CD4-positive, alpha-beta T cell treated with Interleukin-21 for 1 hour (primary cell): ENCODE measurements around the gene MYLIP.

ENCODE experiments used
- DNase-seq: peaks from one replicate; pipeline ENCODE4 v3.0.0-alpha.2; 2020

MYLIP gene

DNA sequence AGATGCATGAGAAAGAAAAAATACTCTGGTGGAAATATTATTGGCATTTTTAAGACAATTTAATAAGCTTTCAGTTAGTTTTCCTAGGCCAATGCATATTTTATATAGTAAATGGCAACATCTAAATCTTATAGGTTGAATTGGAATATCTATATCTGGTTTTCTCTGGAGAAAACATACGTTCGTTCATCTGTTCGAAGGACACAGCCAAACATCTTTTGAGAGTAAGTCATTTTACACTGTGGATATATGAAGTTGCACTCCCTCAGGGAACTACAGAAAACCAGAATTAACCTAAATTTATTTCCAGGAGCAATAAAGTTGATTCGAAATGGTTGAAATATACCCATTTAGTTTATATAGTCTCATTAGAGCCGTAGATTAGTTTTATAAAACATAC, 49.0 kb downstream of the MYLIP start:
- DNase-seq = no peak

DNA sequence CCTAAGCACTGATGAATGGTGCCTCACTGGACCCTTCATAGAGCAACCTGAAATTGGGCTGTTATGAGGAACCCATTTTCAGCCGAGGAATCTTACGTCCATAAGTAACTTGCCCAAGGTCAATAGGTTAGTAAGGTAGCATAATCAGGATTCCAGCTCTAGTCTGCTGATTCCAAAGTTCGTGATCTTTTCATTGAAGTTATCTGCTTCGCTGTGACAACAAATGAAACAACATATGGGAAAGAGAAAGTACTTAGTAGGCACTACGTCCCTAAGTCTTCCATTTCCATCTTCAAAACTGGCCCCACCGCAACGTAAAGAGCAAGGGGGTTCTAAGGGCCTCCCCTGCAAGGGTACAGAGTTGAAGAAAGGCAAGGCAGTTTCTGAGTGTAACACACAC, 49.5 kb downstream of the MYLIP start:
- no peak for DNase-seq

DNA sequence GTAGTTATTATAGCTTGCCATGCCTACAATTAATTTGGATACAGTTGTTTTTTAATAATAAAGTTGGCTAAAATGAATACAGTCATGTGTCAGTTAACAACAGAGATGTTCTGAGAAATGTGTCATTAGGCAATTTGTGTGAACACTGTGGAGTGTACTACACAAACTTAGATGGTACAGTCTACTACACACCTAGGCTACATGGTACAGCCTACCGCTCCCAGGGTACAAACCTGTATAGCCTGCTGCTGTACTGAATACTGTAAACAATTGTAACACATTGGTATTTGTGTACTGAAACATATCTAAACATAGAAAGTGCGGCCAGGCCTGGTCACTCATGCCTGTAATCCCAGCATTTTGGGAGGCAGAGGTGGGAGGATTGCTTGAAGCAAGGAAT, 50.2 kb downstream of the MYLIP start:
- no peak for DNase-seq

DNA sequence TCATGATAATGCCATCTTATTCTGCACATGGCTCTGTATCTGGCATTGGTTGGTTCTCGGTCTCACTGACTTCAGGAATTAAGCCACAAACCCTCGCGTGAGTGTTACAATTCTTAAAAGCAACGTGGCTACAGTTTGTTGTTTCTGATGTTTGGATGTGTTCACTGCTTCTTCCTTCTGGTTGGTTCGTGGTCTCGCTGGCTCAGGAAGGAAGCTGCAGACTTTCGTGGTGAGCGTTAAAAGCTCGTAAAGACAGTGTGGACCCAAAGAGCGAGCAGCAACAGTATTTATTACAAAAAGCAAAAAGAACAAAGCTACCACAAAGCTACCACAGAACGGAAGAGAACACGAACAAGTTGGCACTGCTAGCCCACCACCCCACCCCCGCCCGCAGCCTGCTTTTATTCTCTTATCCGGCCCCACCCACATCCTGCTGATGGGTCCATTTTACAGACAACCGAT, 51.1 kb downstream of the MYLIP start:
- peak; percentile 80 for DNase-seq

DNA sequence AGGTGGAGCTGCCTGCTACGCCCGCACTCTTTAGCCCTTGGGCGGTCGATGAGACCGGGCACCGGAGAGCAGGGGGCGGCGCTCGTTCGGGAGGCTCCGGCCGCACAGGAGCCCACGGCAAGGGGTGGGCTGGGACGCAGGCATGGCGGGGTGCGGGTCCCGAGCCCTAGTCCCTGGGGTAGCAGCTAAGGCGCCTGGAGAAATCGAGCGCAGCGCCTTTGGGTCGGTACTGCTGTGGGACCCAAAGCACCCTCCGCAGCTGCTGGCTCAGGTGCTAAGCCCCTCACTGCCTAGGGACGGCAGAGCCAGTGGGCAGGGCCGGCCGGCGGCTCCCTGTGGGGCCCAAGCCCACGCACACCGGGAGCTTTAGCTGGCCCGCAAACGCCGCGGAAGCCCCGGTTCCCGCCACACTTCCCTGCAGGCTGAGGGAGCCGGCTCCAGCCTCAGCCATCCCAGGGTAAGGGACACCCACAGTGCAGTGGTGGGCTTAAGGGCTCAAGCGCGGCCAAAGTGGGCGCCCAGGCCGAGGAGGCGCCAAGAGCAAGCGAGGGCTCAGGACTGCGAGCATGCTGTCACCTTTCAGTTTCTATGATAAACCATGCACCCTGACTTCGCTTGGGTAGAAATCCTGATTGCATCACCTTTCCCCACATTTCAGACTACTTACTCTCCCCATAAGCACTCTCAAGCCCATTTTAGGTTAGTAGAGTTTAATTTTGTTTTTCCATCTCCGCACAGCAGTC, 52.0 kb downstream of the MYLIP start:
- no peak for DNase-seq

DNA sequence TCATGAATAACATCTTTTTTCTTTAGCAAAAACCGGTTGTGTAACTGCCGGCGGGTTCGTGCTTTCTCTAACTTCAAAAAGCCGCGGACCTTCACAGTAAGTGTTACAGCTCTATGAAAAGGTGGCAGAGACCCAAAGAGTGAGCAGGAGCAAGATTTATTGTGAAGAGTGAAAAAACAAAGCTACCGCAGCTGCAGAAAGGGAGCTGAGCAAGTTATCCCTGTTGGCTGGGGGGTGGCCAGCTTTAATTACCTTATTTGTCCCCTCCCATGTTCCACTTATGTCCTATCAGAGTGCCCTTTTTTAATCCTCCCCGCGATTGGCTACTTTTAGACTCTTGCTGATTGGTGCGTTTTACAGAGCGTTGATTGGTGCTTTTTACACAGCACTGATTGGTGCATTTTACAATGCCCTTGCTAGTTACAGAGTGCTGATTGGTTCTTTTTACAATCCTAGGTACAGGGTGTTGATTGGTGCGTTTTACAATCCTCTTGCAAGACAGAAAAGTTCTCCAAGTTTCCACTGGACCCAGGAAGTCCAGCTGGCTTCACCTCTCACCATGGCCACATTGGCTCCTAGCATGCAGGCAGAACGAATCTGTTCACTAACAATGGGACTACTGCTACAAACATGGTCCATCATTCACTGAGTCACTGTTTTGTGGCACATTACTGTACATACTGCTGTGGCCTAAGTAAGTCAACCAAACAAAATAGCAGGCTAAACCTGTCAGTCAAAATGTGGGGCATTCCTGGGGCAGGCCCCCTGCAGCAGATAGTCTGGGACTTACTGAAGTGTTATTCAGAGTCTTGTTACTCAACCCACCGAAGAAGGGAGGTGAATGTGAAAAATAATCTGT, 52.8 kb downstream of the MYLIP start:
- no peak for DNase-seq

DNA sequence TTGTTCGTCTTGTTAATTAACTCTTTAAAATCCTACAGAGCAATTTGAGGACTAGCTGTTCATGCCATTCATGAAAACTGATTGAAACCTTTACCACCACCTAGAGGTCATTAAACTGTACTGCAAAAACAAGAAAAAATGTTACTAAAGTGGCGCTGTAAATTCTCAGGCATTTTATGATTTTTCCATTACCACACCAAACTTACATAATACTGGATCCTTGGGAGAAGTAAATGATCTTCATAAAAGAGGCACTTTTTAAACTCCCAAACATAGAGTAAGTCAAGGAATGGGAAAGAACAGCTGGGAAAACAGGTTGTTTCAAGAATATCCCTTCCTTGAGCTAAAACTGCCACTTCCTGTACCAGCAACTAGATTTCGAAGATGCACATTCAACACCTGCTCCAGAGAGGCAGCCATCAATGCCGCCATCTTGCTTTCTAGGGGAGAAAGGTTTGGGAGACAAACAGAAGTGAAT, 54.3 kb downstream of the MYLIP start:
- peak; percentile 48 for DNase-seq

DNA sequence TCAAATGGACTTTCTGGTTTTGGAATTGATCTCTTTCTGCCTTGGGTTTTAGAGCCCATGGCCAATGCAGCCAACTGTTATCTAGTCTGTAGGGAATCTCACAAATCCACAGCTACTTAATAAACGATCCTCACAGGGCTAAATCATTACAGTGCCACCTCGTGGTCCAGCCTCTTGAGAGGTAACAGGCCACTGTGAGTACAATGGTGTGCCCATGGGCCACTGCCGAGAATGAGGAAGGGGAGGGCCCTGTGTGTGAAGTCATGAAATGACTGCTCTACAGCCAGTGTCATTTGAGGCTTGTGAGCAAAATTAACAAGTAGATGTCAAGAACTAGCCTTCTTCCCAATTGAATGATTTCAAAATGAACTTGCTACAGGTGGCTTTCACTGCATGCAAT, 55.2 kb downstream of the MYLIP start:
- peak; percentile 29 for DNase-seq

DNA sequence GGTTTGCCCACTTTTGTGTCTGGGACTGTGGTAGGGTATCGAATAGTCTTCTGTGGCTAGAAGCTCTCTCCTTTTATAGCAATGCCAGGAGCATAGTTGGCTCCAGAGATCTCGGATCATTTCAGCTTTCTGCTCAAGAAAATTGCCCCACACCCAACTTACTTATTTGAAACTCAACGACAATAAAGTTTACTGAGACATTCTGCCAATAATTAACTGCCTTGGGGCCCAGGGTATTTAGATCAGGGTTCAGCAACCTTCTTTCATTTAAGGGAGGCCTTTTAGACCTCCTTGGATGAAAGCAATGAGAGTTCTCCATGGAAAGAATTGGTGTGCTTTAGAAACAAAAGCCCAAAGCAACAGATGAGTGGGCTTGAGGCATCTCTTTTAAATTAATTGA, 55.7 kb downstream of the MYLIP start:
- DNase-seq = no peak

DNA sequence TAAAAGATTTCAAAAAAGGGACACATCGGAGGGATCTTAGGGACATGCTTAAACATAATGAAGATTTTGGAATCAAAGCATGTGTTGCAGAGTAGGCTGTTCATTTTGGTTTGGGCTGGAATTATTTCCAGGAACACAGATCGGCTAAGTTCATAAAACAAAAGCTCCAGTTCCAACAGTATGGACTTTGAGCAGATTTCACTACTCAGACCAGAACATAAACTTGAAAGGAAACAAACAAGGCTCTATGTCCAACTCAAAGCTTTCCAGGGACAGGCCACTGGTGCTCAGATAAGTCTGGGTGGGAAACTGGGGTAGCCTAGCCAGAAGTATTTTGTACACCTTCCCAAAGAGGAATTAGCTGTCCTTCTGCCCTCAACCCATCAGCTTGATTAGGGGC, 58.3 kb downstream of the MYLIP start:
- DNase-seq = no peak

DNA sequence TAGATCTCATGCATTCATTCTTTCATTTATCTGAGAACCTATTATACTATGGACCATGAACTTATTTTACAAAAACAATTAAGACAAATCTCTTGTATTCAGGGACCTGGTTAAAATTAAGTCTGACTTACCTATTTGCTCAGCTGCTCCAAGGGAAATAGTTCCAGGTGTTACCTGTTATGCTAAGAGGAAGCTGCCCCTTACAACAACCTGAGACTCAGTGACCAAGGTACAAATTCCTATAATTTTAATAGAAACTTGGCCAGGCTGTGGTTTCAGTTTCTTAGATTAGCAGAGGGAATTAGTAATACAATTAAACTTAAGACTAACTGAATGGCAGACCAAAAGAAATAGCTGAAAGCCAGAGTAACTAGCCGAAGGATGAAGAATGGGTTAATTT, 61.3 kb downstream of the MYLIP start:
- no peak for DNase-seq

DNA sequence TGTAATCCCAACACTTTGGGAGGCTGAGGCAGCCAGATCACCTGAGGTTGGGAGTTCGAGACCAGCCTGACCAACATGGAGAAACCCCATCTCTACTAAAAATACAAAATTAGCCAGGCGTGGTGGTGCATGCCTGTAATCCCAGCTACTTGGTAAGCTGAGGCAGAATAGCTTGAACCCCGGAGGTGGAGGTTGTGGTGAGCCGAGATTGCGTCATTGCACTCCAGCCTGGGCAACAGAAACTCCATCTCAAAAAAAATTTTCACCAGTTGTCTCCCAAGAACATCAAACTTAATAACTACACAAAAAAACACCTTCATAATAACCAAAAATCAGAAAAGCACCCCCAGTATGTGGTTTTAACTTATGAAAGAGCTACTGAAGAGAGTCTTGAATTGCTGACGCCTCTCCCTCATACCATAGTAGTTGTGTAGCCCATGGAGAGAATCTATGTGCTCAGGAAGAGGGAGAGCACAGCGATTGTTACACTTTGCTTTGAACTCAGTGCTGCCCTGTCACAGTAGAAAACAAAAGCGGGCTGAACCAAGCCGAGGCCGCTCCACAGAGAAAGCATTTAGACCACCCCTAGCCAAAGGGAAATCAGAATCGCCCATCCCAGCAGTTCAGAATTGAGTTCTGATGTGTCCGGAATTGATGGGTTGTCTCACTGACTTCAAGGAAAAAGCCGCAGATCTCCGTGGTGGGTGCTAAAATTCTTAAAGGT, 67.5 kb downstream of the MYLIP start:
- DNase-seq = no peak

DNA sequence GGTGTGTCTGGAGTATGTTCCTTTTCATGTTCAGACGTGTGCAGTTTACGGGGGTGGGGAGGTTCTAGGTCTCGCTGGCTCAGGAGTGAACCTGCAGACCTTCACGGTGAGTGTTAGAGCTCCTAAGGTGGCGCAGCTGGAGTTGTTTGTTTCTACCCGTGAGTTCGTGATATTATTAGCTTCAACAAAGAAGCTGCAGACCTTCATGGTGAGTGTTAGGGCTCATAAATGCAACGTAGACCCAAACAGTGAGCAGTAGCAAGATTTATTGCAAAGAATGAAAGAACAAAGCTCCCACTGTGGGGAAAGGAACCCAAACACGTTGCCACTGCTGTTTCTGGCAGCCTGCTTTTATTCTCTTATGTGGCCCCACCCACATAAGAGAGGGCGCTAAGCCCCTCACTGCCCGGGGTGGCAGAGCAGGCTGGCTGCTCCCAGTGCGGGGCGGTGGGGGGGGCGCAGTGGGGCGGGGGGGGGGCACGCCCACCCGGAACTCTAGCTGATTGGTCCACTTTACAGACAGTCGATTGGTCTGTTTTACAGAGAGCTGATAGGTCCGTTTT, 68.2 kb downstream of the MYLIP start:
- DNase-seq = no peak
